GM23338 (cell line): ENCODE results near the gene PNPLA7. TPM values are rescaled to one million over a fixed set of nuclear protein-coding genes. Genes with fewer than 3 reads are reported as not detected.

Experiments
- ATAC-seq: fragments of 200-7000 bp; cut with Tn5 transposase; 3 replicates; pipeline ENCODE4 v1.9.1; 2020
- DNase-seq: peaks from one replicate; pipeline ENCODE4 v3.0.0-alpha.2; 2015; ENCODE audit warnings: low spot score
- H2AFZ ChIP-seq: fragments of 200-600 bp; sonication (generic); 2 replicates; pipeline ENCODE4 v1.8.0; 2016; ENCODE audit warnings: antibody characterized with exemption, mild to moderate bottlenecking, moderate library complexity
- H3F3A ChIP-seq: fragments of 200-600 bp; sonication (generic); replicated peaks from 2 replicates; pipeline ENCODE4 v1.8.0; 2017; ENCODE audit warnings: antibody characterized with exemption, mixed run types, low read depth
- H3K27ac ChIP-seq: fragments of 200-600 bp; sonication (generic); 2 replicates; pipeline ENCODE4 v1.6.1; 2016; ENCODE audit warnings: low read depth
- H3K27me3 ChIP-seq: fragments of 200-600 bp; sonication (generic); 2 replicates; pipeline ENCODE4 v1.8.0; 2016; ENCODE audit warnings: mild to moderate bottlenecking, mixed run types, moderate library complexity; ENCODE audit not compliant: insufficient read depth
- H3K36me3 ChIP-seq: fragments of 200-600 bp; sonication (generic); 2 replicates; pipeline ENCODE4 v1.8.0; 2016; ENCODE audit warnings: mild to moderate bottlenecking; ENCODE audit not compliant: insufficient read depth
- H3K4me1 ChIP-seq: fragments of 200-600 bp; sonication (generic); 2 replicates; pipeline ENCODE4 v1.8.0; 2016; ENCODE audit warnings: mild to moderate bottlenecking, moderate library complexity; ENCODE audit not compliant: insufficient read depth
- H3K4me2 ChIP-seq: fragments of 200-600 bp; sonication (generic); 2 replicates; pipeline ENCODE4 v1.7.1; 2017; ENCODE audit warnings: mixed run types
- H3K4me3 ChIP-seq: fragments of 200-600 bp; sonication (generic); 2 replicates; pipeline ENCODE4 v1.6.1; 2016; ENCODE audit warnings: mixed run types
- H3K79me2 ChIP-seq: fragments of 200-600 bp; sonication (generic); replicated peaks from 2 replicates; pipeline ENCODE4 v1.8.0; 2017; ENCODE audit warnings: mild to moderate bottlenecking; ENCODE audit not compliant: insufficient read depth
- H3K9me2 ChIP-seq: fragments of 200-600 bp; sonication (generic); 2 replicates; pipeline ENCODE4 v1.8.0; 2017; ENCODE audit not compliant: insufficient read depth
- H4K20me1 ChIP-seq: fragments of 200-600 bp; sonication (generic); replicated peaks from 2 replicates; pipeline ENCODE4 v1.8.0; 2017; ENCODE audit warnings: mild to moderate bottlenecking; ENCODE audit not compliant: insufficient read depth
- H3K27ac Mint-ChIP-seq: 2 replicates; pipeline ENCODE4 v1.8.0; 2020; ENCODE audit warnings: inconsistent platforms, mild to moderate bottlenecking, moderate library complexity, mixed read lengths
- H3K27me3 Mint-ChIP-seq: 3 replicates; pipeline ENCODE4 v1.8.0; 2022; ENCODE audit warnings: low read depth, mild to moderate bottlenecking, moderate library complexity, mixed read lengths, inconsistent platforms; ENCODE audit not compliant: insufficient read depth, poor library complexity
- H3K36me3 Mint-ChIP-seq: 3 replicates; pipeline ENCODE4 v1.8.0; 2021; ENCODE audit warnings: low read depth, mild to moderate bottlenecking, inconsistent platforms, moderate library complexity, mixed read lengths
- H3K4me1 Mint-ChIP-seq: 3 replicates; pipeline ENCODE4 v1.8.0; 2020; ENCODE audit warnings: mild to moderate bottlenecking, inconsistent platforms, mixed read lengths
- H3K4me3 Mint-ChIP-seq: 3 replicates; pipeline ENCODE4 v1.8.0; 2021; ENCODE audit warnings: moderate library complexity, mild to moderate bottlenecking, inconsistent platforms, mixed read lengths
- H3K9me3 Mint-ChIP-seq: 3 replicates; pipeline ENCODE4 v1.8.0; 2020; ENCODE audit warnings: moderate library complexity, mild to moderate bottlenecking, inconsistent platforms, mixed read lengths
- EZH2 ChIP-seq: fragments of 200-600 bp; sonication (generic); IDR thresholded peaks from one replicate; pipeline ENCODE4 v1.8.0; 2017; ENCODE audit warnings: antibody characterized with exemption, mild to moderate bottlenecking, low read depth; ENCODE audit not compliant: unreplicated experiment
- NANOG ChIP-seq: IDR thresholded peaks from 2 replicates; pipeline ENCODE4 v1.6.1; 2016; ENCODE audit warnings: antibody characterized with exemption, borderline replicate concordance
- POLR2AphosphoS5 ChIP-seq: IDR thresholded peaks from 2 replicates; pipeline ENCODE4 v1.6.1; 2016; ENCODE audit warnings: antibody characterized with exemption, low read depth
- STAT1 ChIP-seq: IDR thresholded peaks from one replicate; pipeline ENCODE4 v1.6.1; 2016; ENCODE audit warnings: antibody characterized with exemption; ENCODE audit not compliant: unreplicated experiment
- ZNF114 ChIP-seq: fragments of 250-450 bp; sonication (Bioruptor Pico); IDR thresholded peaks from 2 replicates; pipeline ENCODE4 v1.5.0; 2020; ENCODE audit warnings: mild to moderate bottlenecking, moderate library complexity
- polyA plus RNA-seq: library from polyadenylated mRNA; unstranded; fragments of >200 nt; fragmentation: Nextera tagmentation; extraction: Ambion mirVana; gene quantifications from 2 replicates; pipeline ENCODE4 v1.2.1, GENCODE V29; 2016
- total RNA-seq: library from RNA; depleted of rRNA; stranded (reverse); fragments of >200 nt; shearing (Covaris generic); gene quantifications from 2 replicates; pipeline ENCODE4 v1.2.3, GENCODE V29; 2014
- TF ChIP-seq, protein P1 (sequence below), 2 experiments: fragments of 200-600 bp in 1 of 2; sonication (generic) in 1 of 2; conservative IDR thresholded peaks; 2 replicates each; pipeline versions ENCODE4 v1.5.1 to v1.6.1; 2016 to 2017; ENCODE audit warnings: antibody characterized with exemption in 2 of 2, low read depth in 2 of 2, mild to moderate bottlenecking in 2 of 2, moderate library complexity in 1 of 2
- TF ChIP-seq, protein P2 (sequence below): fragments of 250-450 bp; sonication (Bioruptor Pico); IDR thresholded peaks from 2 replicates; pipeline ENCODE4 v1.5.0; 2020; ENCODE audit warnings: mild to moderate bottlenecking, moderate library complexity

Gene PNPLA7
- total and polyA plus RNA-seq, 2 experiments from 2014 or later: 0.45 to 0.80 TPM

DNA sequence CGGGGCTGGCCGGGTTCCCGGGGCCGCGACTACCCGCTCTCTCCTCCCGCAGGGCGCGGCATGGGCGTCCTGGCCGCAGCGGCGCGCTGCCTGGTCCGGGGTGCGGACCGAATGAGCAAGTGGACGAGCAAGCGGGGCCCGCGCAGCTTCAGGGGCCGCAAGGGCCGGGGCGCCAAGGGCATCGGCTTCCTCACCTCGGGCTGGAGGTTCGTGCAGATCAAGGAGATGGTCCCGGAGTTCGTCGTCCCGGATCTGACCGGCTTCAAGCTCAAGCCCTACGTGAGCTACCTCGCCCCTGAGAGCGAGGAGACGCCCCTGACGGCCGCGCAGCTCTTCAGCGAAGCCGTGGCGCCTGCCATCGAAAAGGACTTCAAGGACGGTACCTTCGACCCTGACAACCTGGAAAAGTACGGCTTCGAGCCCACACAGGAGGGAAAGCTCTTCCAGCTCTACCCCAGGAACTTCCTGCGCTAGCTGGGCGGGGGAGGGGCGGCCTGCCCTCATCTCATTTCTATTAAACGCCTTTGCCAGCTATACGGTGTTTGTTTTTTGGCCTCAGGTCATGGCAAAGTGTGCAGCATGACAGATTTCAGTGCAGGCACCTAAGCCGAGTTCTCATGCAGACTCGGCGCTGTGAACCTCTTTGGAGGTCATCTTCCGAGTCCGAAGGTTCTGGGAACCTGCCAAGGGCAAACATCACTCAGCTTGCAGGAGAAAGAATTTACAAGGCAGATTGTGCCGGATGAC is 2.0 kb upstream of the PNPLA7 start:
- Histone ChIP-seq H3K4me3 (peak overlapping the region; percentile 79), H3K36me3 (0 out of 2 replicates have a peak, but pooled peaks cover 3% of the 10 kb centered on the region), H2AFZ (no peak overlapping the region), H3K79me2 (no peaks in the 10 kb centered on the region), H3K4me2 (peak overlapping the region; percentile 87), H3K9me2 (no peaks in the 10 kb centered on the region), H3F3A (peaks cover 19% of the 10 kb centered on the region), H3K27ac (0 out of 2 replicates have a peak overlapping the region, but pooled peaks have one; percentile 32), H4K20me1 (no peaks in the 10 kb centered on the region), H3K4me1 (peaks cover 3% of the 10 kb centered on the region; the same call in 1 of the 2 replicates), H3K27me3 (no peaks in the 10 kb centered on the region)
- TF ChIP-seq, protein P1, sequence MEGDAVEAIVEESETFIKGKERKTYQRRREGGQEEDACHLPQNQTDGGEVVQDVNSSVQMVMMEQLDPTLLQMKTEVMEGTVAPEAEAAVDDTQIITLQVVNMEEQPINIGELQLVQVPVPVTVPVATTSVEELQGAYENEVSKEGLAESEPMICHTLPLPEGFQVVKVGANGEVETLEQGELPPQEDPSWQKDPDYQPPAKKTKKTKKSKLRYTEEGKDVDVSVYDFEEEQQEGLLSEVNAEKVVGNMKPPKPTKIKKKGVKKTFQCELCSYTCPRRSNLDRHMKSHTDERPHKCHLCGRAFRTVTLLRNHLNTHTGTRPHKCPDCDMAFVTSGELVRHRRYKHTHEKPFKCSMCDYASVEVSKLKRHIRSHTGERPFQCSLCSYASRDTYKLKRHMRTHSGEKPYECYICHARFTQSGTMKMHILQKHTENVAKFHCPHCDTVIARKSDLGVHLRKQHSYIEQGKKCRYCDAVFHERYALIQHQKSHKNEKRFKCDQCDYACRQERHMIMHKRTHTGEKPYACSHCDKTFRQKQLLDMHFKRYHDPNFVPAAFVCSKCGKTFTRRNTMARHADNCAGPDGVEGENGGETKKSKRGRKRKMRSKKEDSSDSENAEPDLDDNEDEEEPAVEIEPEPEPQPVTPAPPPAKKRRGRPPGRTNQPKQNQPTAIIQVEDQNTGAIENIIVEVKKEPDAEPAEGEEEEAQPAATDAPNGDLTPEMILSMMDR (conservative IDR thresholded peaks at IDR 0.05; ENCODE audit: low read depth in 2 of 2): no peak
- peak; percentile 4; the same call in 1 of the 2 replicates for TF ChIP-seq POLR2AphosphoS5
- Mint-ChIP-seq H3K27me3 (peaks cover 6% of the 10 kb centered on the region), H3K4me3 (peak overlapping the region; percentile 77), H3K36me3 (peaks cover 44% of the 10 kb centered on the region), H3K9me3 (peaks cover 2% of the 10 kb centered on the region), H3K4me1 (peaks cover 6% of the 10 kb centered on the region), H3K27ac (peak overlapping the region; percentile 29; the same call in 1 of the 2 replicates)
- DNase-seq (peak; percentile 54), ATAC-seq (peak; percentile 14)

DNA sequence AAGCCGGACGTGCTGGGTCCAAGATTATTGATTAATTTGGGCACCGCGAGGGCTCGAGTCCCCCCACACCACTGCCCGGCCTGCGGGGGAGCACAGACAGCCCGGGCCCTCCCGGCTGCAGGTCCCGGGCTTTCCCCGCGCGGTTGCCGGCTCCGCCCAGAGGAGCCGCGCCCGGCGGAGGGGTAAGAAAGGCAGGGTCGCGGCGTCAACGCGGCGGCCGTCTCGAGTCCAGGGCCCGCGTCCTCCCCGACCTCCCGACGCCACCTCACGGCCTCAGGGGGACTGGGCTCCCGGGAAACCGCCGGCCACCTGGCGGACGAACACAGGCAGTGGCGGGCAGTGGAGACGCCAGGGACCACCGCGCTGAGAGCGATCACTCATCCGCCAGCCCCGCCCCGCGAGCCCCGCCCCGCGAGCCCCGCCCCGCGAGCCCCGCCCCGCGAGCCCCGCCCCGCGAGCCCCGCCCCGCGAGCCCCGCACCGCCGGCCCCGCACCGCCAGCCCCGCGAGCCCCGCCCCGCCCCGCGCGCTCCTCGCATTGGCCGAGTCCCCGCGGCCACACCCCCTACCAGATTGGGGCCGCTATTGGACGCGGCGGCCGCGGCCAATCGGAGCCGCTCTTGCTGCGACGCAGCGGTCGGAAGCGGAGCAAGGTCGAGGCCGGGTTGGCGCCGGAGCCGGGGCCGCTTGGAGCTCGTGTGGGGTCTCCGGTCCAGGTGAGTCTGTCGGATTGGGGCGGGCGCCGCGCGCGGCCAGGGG is 1.2 kb upstream of the PNPLA7 start, which contains the start of gene MRPL41:
Gene MRPL41 (plus strand): TSS at position 616 of the 758 bp plus-strand sequence. CDS start 203 bp downstream, outside the sequence.
- Mint-ChIP-seq H3K4me1 (peaks cover 6% of the 10 kb centered on the region), H3K27ac (peak within 1 kb of the TSS; percentile 29; the same call in 1 of the 2 replicates), H3K9me3 (peaks cover 10% of the 10 kb centered on the region), H3K36me3 (peaks cover 40% of the 10 kb centered on the region), H3K4me3 (peak within 1 kb of the TSS; percentile 77), H3K27me3 (peaks cover 6% of the 10 kb centered on the region)
- no peaks in the 10 kb centered on the region for H4K20me1 ChIP-seq
- H3K79me2 ChIP-seq: no peaks in the 10 kb centered on the region
- peaks cover 19% of the 10 kb centered on the region for H3F3A ChIP-seq
- H2AFZ ChIP-seq: no peak within 1 kb of the TSS
- H3K9me2 ChIP-seq: no peaks in the 10 kb centered on the region
- H3K4me3 ChIP-seq: peak within 1 kb of the TSS; percentile 79
- ATAC-seq (peak; percentile 81), DNase-seq (peak; percentile 94)
- H3K27ac ChIP-seq: 0 out of 2 replicates have a peak within 1 kb of the TSS, but pooled peaks have one; percentile 32
- H3K36me3 ChIP-seq: 0 out of 2 replicates have a peak, but pooled peaks cover 3% of the 10 kb centered on the region
- H3K27me3 ChIP-seq: no peaks in the 10 kb centered on the region
- H3K4me1 ChIP-seq: peaks cover 3% of the 10 kb centered on the region; the same call in 1 of the 2 replicates
- peak within 1 kb of the TSS; percentile 87 for H3K4me2 ChIP-seq
- TF ChIP-seq STAT1 (no peak), ZNF114 (CRISPR knock-in tag) (no peak), NANOG (no peak), EZH2 (no peak)
- TF ChIP-seq, protein P2, sequence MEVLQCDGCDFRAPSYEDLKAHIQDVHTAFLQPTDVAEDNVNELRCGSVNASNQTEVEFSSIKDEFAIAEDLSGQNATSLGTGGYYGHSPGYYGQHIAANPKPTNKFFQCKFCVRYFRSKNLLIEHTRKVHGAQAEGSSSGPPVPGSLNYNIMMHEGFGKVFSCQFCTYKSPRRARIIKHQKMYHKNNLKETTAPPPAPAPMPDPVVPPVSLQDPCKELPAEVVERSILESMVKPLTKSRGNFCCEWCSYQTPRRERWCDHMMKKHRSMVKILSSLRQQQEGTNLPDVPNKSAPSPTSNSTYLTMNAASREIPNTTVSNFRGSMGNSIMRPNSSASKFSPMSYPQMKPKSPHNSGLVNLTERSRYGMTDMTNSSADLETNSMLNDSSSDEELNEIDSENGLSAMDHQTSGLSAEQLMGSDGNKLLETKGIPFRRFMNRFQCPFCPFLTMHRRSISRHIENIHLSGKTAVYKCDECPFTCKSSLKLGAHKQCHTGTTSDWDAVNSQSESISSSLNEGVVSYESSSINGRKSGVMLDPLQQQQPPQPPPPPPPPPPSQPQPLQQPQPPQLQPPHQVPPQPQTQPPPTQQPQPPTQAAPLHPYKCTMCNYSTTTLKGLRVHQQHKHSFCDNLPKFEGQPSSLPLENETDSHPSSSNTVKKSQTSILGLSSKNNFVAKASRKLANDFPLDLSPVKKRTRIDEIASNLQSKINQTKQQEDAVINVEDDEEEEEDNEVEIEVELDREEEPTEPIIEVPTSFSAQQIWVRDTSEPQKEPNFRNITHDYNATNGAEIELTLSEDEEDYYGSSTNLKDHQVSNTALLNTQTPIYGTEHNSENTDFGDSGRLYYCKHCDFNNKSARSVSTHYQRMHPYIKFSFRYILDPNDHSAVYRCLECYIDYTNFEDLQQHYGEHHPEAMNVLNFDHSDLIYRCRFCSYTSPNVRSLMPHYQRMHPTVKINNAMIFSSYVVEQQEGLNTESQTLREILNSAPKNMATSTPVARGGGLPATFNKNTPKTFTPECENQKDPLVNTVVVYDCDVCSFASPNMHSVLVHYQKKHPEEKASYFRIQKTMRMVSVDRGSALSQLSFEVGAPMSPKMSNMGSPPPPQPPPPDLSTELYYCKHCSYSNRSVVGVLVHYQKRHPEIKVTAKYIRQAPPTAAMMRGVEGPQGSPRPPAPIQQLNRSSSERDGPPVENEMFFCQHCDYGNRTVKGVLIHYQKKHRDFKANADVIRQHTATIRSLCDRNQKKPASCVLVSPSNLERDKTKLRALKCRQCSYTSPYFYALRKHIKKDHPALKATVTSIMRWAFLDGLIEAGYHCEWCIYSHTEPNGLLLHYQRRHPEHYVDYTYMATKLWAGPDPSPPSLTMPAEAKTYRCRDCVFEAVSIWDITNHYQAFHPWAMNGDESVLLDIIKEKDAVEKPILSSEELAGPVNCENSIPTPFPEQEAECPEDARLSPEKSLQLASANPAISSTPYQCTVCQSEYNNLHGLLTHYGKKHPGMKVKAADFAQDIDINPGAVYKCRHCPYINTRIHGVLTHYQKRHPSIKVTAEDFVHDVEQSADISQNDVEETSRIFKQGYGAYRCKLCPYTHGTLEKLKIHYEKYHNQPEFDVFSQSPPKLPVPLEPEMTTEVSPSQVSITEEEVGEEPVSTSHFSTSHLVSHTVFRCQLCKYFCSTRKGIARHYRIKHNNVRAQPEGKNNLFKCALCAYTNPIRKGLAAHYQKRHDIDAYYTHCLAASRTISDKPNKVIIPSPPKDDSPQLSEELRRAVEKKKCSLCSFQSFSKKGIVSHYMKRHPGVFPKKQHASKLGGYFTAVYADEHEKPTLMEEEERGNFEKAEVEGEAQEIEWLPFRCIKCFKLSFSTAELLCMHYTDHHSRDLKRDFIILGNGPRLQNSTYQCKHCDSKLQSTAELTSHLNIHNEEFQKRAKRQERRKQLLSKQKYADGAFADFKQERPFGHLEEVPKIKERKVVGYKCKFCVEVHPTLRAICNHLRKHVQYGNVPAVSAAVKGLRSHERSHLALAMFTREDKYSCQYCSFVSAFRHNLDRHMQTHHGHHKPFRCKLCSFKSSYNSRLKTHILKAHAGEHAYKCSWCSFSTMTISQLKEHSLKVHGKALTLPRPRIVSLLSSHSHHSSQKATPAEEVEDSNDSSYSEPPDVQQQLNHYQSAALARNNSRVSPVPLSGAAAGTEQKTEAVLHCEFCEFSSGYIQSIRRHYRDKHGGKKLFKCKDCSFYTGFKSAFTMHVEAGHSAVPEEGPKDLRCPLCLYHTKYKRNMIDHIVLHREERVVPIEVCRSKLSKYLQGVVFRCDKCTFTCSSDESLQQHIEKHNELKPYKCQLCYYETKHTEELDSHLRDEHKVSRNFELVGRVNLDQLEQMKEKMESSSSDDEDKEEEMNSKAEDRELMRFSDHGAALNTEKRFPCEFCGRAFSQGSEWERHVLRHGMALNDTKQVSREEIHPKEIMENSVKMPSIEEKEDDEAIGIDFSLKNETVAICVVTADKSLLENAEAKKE (CRISPR knock-in tag): no peak
- TF ChIP-seq, protein P1 (conservative IDR thresholded peaks at IDR 0.05; ENCODE audit: low read depth in 2 of 2): peak in 1 of 2 experiments; percentile 68; a peak in 3 of 4 replicates
